HG02884 (cell line): Measurements from ENCODE around the gene MDN1.

Source experiments
- ATAC-seq: cut with Tn5 transposase; IDR thresholded peaks from one replicate; pipeline ENCODE4 v1.9.1; 2021; ENCODE audit warnings: mild to moderate bottlenecking, moderate library complexity; ENCODE audit not compliant: unreplicated experiment

The MDN1 gene

DNA sequence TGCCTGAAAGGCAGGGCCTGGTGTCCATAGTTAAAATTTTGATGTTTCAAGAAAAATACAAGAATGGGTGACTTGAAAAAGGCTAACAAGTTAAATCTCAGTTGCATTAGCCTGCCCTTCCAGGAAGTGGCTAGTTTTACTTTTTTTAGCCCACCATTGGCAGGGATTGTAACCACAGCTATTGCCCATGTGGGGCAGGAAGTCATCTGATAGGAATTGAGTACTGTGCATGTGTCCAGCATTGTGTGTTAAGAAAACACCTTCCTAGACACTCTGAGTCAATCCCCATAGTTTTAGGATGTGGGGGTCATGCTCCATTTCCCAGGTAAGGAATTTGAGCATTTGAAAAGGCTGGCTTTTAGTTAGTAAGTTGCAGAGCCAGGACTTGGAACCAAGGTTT is 207.9 kb downstream of the MDN1 start:
- ATAC-seq = no peak

DNA sequence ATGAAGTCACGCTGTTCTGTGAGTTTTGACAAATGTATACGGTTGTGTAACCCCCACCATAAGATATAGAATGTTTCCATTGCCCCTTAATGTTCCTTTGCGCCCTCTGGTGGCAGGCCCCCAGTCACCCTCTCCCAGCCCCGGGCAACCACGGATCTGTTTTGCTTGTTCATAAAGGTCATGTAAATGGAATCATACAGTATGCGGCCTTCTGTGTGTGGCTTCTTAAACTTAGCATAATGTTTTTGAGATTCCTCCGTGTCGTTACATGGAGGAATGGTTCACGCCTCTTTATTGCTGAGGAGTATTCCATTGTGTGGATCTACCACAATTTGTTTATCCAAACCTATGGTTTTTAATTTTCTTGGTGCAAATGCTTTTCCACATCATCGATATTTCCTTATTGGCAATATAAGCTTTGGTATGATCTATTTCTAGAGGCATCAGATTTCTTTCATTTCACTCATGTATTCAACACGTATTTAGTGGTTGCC is 209.4 kb downstream of the MDN1 start:
- peak; percentile 68 for ATAC-seq

GRCh38 chr6:89605861-89606260 is 213.7 kb downstream of the MDN1 start:
- ATAC-seq = no peak

GRCh38 chr6:89604653-89605052 is 214.9 kb downstream of the MDN1 start:
- no peak for ATAC-seq

DNA sequence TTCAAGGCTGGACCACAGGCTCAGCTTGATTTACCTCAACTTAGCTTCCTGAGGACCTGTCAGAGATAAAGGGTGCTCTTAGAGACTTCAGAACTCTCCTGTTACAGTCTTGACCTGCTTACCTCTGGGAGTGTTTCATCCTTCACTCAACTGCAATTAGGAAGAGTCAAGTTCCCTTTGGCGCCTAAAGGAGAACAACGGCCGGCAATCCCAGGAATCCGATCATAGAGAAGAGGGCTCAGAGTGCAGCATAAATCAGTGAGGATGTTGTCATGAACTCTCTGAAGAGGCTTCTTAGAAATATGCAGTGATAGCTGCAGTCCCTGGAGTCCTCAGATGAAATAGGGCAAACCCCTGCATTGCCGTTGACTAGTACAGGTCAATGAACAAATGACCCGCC is 217.4 kb downstream of the MDN1 start:
- ATAC-seq = no peak

GRCh38 chr6:89599727-89600126 is 219.9 kb downstream of the MDN1 start:
- no peak for ATAC-seq

DNA sequence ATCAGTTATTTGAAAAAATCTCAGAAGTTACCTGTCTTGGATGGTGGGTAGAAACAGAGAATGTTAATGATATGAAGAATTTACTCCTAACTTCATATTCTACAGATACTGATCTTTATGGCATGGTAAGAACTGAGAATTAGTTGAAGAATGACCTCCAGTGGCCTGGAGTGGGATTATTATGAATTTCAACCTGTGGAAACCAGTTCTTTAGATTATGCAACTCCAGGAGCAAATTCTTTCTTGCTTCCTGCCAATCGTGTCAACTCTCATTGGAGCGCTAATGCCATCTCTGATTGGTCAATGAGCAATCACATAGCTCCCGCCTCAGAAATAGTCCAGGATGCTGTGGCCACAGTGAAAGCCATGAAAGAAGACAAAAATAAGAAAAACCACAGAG is 221.6 kb downstream of the MDN1 start:
- no peak for ATAC-seq

- ATAC-seq = no peak
Measured at GRCh38 chr6:89597372-89597771, 222.2 kb downstream of the MDN1 start.

DNA sequence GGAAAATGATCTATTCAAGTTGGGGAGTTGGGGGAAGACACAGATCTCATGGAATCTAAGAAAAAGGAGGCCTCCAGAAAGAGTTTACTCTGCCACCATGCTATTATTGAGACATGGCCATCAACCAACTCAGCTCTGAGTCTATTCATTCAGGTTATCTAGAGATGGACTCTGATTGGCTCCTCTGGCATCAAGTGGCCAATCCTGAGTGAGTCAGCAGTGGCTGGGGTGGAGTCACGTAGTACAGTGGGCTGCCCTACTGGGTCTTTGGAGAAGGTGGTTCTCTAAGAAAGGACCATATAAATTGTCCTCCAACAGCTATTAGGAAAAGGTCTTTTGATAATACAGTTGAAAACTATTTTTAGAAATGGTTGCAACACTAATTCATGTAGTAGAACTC is 223.1 kb downstream of the MDN1 start:
- no peak for ATAC-seq

DNA sequence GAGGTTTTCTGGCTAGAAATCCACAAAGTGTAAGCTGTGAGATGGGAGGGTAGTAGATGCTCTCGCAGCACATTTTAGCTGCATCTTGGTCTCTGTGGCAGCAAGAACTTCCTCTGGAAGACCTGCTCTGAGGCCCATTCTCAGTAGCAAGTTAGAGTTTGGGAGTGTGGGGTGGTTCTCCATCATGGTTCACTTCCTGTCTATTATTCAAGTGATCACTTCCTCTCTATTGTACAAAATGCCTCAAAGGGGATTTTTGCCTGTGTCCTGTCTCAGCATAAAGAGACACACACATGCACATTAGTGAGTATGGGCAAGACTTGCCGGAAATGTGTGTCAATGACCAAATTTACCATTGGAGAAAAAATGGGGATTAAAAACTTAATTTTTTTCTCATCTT is 223.5 kb downstream of the MDN1 start:
- ATAC-seq = peak; percentile 90
